A549 (cell line): ENCODE measurements around the gene SBNO2. TPM values are rescaled to one million over a fixed set of nuclear protein-coding genes. Genes with fewer than 3 reads are reported as not detected.

Source experiments
- ATAC-seq, 2 experiments: fragments of 200-7000 bp in 1 of 2; fragments of >200 bp in 1 of 2; cut with Nextera tagmentation in 1 of 2; cut with Tn5 transposase in 1 of 2; 3 replicates each; pipeline versions ENCODE4 v1.8.0 to v1.9.1; 2018 to 2020; ENCODE audit warnings: mild to moderate bottlenecking in 1 of 2, moderate library complexity in 1 of 2
- CTCF ChIA-PET: fragments of 300-600 bp; sonication (Branson Sonifier 250); formaldehyde crosslinking; extraction: SDS; loops from one replicate; lab custom pipeline; 2021; ENCODE audit warnings: antibody characterized with exemption, inconsistent platforms; lab: Yijun Ruan, JAX
- POLR2A ChIA-PET: fragments of 350-600 bp; formaldehyde crosslinking; extraction: SDS; loops from one replicate; lab custom pipeline; 2021; ENCODE audit warnings: antibody characterized with exemption, inconsistent platforms; lab: Yijun Ruan, JAX
- DNase-seq, 2 experiments: peaks; one replicate each; pipeline versions ENCODE4 v3.0.0 to v3.0.0-alpha.2; 2011 to 2016; ENCODE audit warnings: low read depth in 1 of 2, low spot score in 1 of 2
- FAIRE-seq: peaks from 2 replicates; lab custom pipeline; 2011; peaks lifted over from hg19 to GRCh38; lab: Jason Lieb, UNC
- H3K27ac ChIP-seq, 2 experiments: fragments of >200 bp; sonication (Bioruptor Twin); formaldehyde crosslinking; 3 replicates each; pipeline ENCODE4 v1.5.1; 2016 to 2017
- H3K4me1 ChIP-seq: fragments of >200 bp; sonication (Bioruptor Twin); formaldehyde crosslinking; 3 replicates; pipeline ENCODE4 v1.6.1; 2016
- H3K4me2 ChIP-seq: fragments of >200 bp; sonication (Bioruptor Twin); formaldehyde crosslinking; 3 replicates; pipeline ENCODE4 v1.6.1; 2016
- H3K4me3 ChIP-seq: fragments of >200 bp; sonication (Bioruptor Twin); formaldehyde crosslinking; 3 replicates; pipeline ENCODE4 v1.5.1; 2016
- H3K9me3 ChIP-seq: fragments of >200 bp; sonication (Bioruptor Twin); formaldehyde crosslinking; 3 replicates; pipeline ENCODE4 v1.6.1; 2016
- BHLHE40 ChIP-seq: IDR thresholded peaks from 2 replicates; pipeline ENCODE4 v1.6.1; 2012; ENCODE audit warnings: low read depth, low read length, inconsistent platforms
- CBX8 ChIP-seq: fragments of 200-600 bp; sonication (generic); IDR thresholded peaks from 2 replicates; pipeline ENCODE4 v1.6.1; 2016
- FOSB ChIP-seq: fragments of 250-450 bp; sonication (Bioruptor Pico); IDR thresholded peaks from 2 replicates; pipeline ENCODE4 v1.5.0; 2020; ENCODE audit warnings: mild to moderate bottlenecking, moderate library complexity
- GATA3 ChIP-seq: IDR thresholded peaks from 2 replicates; pipeline ENCODE4 v1.6.1; 2012; ENCODE audit warnings: borderline replicate concordance
- HDAC2 ChIP-seq: fragments of 200-600 bp; sonication (generic); IDR thresholded peaks from 2 replicates; pipeline ENCODE4 v1.6.1; 2016
- HEYL ChIP-seq: fragments of 250-450 bp; sonication (Bioruptor Pico); IDR thresholded peaks from 2 replicates; pipeline ENCODE4 v1.8.0; 2021; ENCODE audit warnings: mild to moderate bottlenecking, moderate library complexity
- HOXA7 ChIP-seq: fragments of 250-450 bp; sonication (Bioruptor Pico); IDR thresholded peaks from 2 replicates; pipeline ENCODE4 v1.5.0; 2020; ENCODE audit warnings: mild to moderate bottlenecking, moderate library complexity
- HOXB13 ChIP-seq: fragments of 250-450 bp; sonication (Bioruptor Pico); IDR thresholded peaks from 2 replicates; pipeline ENCODE4 v1.5.0; 2020; ENCODE audit warnings: low read depth, mild to moderate bottlenecking, moderate library complexity
- MYC ChIP-seq: IDR thresholded peaks from 2 replicates; pipeline ENCODE4 v1.6.1; 2012; ENCODE audit warnings: mild to moderate bottlenecking, inconsistent platforms, low read length, improper control_type of control experiment, borderline replicate concordance
- NFE2L2 ChIP-seq: fragments of 150-350 bp; conservative IDR thresholded peaks from 2 replicates; pipeline ENCODE4 v1.6.1; 2014; ENCODE audit warnings: low read length
- NPAS2 ChIP-seq: fragments of 250-450 bp; sonication (Bioruptor Pico); IDR thresholded peaks from 2 replicates; pipeline ENCODE4 v1.8.0; 2022; ENCODE audit warnings: mild to moderate bottlenecking, moderate library complexity, borderline replicate concordance
- PHF8 ChIP-seq: fragments of 200-600 bp; sonication (generic); IDR thresholded peaks from 2 replicates; pipeline ENCODE4 v1.6.1; 2016; ENCODE audit warnings: low read depth, mild to moderate bottlenecking, antibody characterized with exemption, moderate library complexity, borderline replicate concordance
- POLR2A ChIP-seq: IDR thresholded peaks from 2 replicates; pipeline ENCODE4 v1.6.1; 2012; ENCODE audit warnings: mild to moderate bottlenecking, low read length
- POLR2AphosphoS2 ChIP-seq: conservative IDR thresholded peaks from 2 replicates; pipeline ENCODE4 v1.6.1; 2012; ENCODE audit warnings: low read length, improper control_type of control experiment, inconsistent platforms
- RFX5 ChIP-seq: fragments of 450-650 bp; IDR thresholded peaks from 2 replicates; pipeline ENCODE4 v1.7.1; 2014; ENCODE audit warnings: antibody characterized with exemption, mild to moderate bottlenecking, moderate library complexity
- ZFP36 ChIP-seq: fragments of 450-650 bp; IDR thresholded peaks from 2 replicates; pipeline ENCODE4 v1.6.1; 2014; ENCODE audit warnings: borderline replicate concordance; ENCODE audit not compliant: partially characterized antibody
- ZNF302 ChIP-seq: fragments of 250-450 bp; sonication (Bioruptor Pico); IDR thresholded peaks from 2 replicates; pipeline ENCODE4 v1.9.0; 2021; ENCODE audit warnings: inconsistent platforms, mild to moderate bottlenecking, moderate library complexity
- ZSCAN20 ChIP-seq: fragments of 250-450 bp; sonication (Bioruptor Pico); IDR thresholded peaks from 2 replicates; pipeline ENCODE4 v1.8.0; 2022; ENCODE audit warnings: mild to moderate bottlenecking, moderate library complexity
- WGBS: methylation state at CpG from one replicate; pipeline ENCODE4 v1.1.6; 2017; ENCODE audit errors: missing lambda C conversion rate; 5-methylcytosine and 5-hydroxymethylcytosine counted together
- polyA plus RNA-seq, 4 experiments: library from polyadenylated mRNA; depleted of rRNA in 3 of 4; stranded (reverse); fragments of >200 nt; fragmentation: RNase III in 1 of 4; extraction: RNeasy Plus Mini Kit Qiagen cat#74134 plus additional on column Dnase treatment in 1 of 4; gene quantifications; 2 replicates in 3 of 4; 3 replicates in 1 of 4; pipeline ENCODE4 v1.2.3, GENCODE V29; 2011 to 2017
- TF ChIP-seq, protein P1 (sequence below): fragments of 250-450 bp; sonication (Bioruptor Pico); IDR thresholded peaks from 2 replicates; pipeline ENCODE4 v1.5.0; 2020; ENCODE audit warnings: low read depth, mild to moderate bottlenecking, moderate library complexity
- TF ChIP-seq, protein P2 (sequence below): fragments of 450-650 bp; IDR thresholded peaks from 2 replicates; pipeline ENCODE4 v1.6.1; 2014; ENCODE audit warnings: antibody characterized with exemption
- TF ChIP-seq, protein P3 (sequence below): fragments of 200-600 bp; sonication (generic); IDR thresholded peaks from 2 replicates; pipeline ENCODE4 v1.6.1; 2016; ENCODE audit warnings: antibody characterized with exemption, mild to moderate bottlenecking, moderate library complexity

The SBNO2 gene
- polyA plus RNA-seq, 2 of the 4 experiments (the other 2 are of a cell fraction): 6.8 to 27.0 TPM

DNA sequence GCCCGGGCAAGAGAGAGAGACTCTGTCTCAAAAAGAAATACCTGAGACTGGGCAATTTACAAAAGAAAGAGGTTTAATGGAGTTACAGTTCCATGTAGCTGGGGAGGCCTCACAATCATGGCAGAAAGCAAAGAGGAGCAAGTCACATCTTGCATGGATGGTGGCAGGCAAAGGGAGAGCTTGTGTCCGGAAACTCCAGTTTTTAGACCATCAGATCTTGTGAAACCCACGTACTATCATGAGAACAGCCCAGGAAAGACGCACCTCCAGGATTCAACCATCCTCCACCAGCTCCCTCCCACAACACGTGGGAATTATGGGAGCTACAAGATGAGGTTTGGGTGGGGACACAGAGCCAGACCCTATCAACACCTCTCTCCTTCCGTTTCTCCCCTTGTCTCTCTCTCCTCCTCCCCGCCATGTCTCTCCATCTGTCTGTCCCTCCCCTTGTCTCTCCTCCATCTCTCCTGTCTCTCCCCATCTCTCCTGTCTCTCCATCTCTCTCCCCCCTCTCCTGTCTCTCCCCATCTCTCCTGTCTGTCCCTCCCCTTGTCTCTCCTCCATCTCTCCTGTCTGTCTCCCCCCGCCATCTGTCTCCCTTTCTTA lies 88.9 kb downstream of the SBNO2 start:
- WGBS: 81% methylated on average over 8 of the region's 8 CpGs
- TF ChIP-seq HOXB13 (CRISPR knock-in tag): no peak
- no peak for TF ChIP-seq HDAC2
- TF ChIP-seq CBX8: no peak
- no peak for TF ChIP-seq ZFP36
- no peak for TF ChIP-seq NFE2L2
- no peak for TF ChIP-seq GATA3
- TF ChIP-seq BHLHE40: no peak
- TF ChIP-seq PHF8: no peak
- no peak for TF ChIP-seq POLR2A
- TF ChIP-seq, protein P1, sequence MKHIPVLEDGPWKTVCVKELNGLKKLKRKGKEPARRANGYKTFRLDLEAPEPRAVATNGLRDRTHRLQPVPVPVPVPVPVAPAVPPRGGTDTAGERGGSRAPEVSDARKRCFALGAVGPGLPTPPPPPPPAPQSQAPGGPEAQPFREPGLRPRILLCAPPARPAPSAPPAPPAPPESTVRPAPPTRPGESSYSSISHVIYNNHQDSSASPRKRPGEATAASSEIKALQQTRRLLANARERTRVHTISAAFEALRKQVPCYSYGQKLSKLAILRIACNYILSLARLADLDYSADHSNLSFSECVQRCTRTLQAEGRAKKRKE (CRISPR knock-in tag): no peak
- TF ChIP-seq HOXA7 (CRISPR knock-in tag): no peak
- TF ChIP-seq ZSCAN20: no peak
- TF ChIP-seq RFX5: no peak
- no peak for TF ChIP-seq NPAS2 (CRISPR knock-in tag)
- TF ChIP-seq, protein P2, sequence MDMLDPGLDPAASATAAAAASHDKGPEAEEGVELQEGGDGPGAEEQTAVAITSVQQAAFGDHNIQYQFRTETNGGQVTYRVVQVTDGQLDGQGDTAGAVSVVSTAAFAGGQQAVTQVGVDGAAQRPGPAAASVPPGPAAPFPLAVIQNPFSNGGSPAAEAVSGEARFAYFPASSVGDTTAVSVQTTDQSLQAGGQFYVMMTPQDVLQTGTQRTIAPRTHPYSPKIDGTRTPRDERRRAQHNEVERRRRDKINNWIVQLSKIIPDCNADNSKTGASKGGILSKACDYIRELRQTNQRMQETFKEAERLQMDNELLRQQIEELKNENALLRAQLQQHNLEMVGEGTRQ: no peak
- no peak for TF ChIP-seq MYC

DNA sequence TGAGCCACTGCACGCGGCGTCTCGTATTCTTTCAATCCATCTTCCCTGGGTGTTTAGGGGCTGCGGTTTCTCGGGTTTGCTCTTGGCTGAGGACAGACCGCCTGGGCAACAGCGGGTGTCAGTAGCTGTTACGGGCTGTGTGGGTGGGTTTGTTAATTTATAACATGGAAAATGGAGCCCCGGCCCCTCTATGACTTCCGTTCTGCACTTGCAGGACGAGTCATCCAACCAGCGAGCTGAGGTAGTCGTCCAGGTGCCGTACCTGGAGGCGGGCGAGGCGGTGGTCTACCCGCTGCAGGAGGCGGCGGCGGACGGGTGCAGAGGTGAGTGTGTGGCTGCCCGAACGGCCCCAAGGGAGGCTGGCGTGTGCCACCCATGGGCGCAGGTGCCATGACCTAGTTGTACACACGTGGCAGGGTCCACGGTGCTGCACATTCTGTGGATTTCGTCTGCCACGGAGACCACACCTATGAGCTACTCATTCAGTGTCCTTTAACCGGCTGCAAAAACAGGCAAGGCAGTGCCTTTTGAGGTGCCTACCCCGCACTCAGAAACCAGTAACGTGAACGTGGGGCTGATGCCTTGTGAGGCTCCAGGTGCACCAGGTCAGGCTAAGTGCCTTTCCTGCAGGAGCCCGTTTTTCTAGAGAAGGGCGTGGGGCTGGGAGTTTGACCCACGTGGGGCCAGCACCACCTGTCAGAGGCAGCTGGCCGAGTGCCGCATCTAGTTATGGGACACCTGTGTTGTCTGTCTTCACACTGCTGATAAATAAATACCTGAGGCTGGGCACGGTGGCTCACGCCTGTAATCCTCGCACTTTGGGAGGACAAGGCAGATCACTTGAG lies 89.8 kb downstream of the SBNO2 start:
- Histone ChIP-seq H3K4me2 (no peak overlapping the region), H3K9me3 (no peaks in the 10 kb centered on the region)
- TF ChIP-seq, protein P3, sequence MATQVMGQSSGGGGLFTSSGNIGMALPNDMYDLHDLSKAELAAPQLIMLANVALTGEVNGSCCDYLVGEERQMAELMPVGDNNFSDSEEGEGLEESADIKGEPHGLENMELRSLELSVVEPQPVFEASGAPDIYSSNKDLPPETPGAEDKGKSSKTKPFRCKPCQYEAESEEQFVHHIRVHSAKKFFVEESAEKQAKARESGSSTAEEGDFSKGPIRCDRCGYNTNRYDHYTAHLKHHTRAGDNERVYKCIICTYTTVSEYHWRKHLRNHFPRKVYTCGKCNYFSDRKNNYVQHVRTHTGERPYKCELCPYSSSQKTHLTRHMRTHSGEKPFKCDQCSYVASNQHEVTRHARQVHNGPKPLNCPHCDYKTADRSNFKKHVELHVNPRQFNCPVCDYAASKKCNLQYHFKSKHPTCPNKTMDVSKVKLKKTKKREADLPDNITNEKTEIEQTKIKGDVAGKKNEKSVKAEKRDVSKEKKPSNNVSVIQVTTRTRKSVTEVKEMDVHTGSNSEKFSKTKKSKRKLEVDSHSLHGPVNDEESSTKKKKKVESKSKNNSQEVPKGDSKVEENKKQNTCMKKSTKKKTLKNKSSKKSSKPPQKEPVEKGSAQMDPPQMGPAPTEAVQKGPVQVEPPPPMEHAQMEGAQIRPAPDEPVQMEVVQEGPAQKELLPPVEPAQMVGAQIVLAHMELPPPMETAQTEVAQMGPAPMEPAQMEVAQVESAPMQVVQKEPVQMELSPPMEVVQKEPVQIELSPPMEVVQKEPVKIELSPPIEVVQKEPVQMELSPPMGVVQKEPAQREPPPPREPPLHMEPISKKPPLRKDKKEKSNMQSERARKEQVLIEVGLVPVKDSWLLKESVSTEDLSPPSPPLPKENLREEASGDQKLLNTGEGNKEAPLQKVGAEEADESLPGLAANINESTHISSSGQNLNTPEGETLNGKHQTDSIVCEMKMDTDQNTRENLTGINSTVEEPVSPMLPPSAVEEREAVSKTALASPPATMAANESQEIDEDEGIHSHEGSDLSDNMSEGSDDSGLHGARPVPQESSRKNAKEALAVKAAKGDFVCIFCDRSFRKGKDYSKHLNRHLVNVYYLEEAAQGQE: no peak
- TF ChIP-seq ZNF302 (CRISPR knock-in tag) (no peak), HEYL (no peak), POLR2AphosphoS2 (no peak), FOSB (CRISPR knock-in tag) (no peak)
- TF ChIP-seq, all 56 proteins: peak for 0
- Histone ChIP-seq H3K4me1 (peaks cover 6% of the 10 kb centered on the region; the same call in 1 of the 3 replicates), H3K27ac (no peak overlapping the region), H3K4me3 (no peak overlapping the region)
- ATAC-seq (no peak), DNase-seq (no peak), FAIRE-seq (no peak)
- 93% methylated on average over 36 of the region's 43 CpGs for WGBS
- CTCF ChIA-PET: interaction anchor here (0.6 to 1.7 kb wide), 2 partner anchors 26 to 138 kb away, joined by 3 to 5 read pairs; no protein-coding TSS in a partner anchor
- POLR2A ChIA-PET: interaction anchor here (1.1 kb wide), 1 partner anchor 9 kb away, joined by 3 read pairs; no protein-coding TSS in a partner anchor

More for the DNA sequence above, 88.9 kb downstream of the SBNO2 start:
- ChIA-PET CTCF (interaction anchor here (0.7 to 1.7 kb wide), 4 partner anchors 9 to 43 kb away, joined by 3 to 5 read pairs (median 5); no protein-coding TSS in a partner anchor), POLR2A (interaction anchor here (1.0 to 1.1 kb wide), 2 partner anchors 10 kb away, joined by 3 to 4 read pairs; partner anchors contain the start of gene POLR2E)
- Histone ChIP-seq H3K9me3 (no peaks in the 10 kb centered on the region), H3K4me2 (no peak overlapping the region), H3K4me1 (peaks cover 6% of the 10 kb centered on the region; the same call in 1 of the 3 replicates), H3K27ac (no peak overlapping the region), H3K4me3 (no peak overlapping the region)
- FAIRE-seq (no peak), DNase-seq (no peak), ATAC-seq (no peak)
